ENCODE measurements around the gene PI4K2A. TPM values are rescaled to one million over a fixed set of nuclear protein-coding genes. Genes with fewer than 3 reads are reported as not detected.
A peak's percentile ranks its signal among the peaks of the same experiment; 100 is the strongest.

The PI4K2A gene
- polyA plus RNA-seq, 2 donors, result 11.5 to 19.9 TPM

DNA sequence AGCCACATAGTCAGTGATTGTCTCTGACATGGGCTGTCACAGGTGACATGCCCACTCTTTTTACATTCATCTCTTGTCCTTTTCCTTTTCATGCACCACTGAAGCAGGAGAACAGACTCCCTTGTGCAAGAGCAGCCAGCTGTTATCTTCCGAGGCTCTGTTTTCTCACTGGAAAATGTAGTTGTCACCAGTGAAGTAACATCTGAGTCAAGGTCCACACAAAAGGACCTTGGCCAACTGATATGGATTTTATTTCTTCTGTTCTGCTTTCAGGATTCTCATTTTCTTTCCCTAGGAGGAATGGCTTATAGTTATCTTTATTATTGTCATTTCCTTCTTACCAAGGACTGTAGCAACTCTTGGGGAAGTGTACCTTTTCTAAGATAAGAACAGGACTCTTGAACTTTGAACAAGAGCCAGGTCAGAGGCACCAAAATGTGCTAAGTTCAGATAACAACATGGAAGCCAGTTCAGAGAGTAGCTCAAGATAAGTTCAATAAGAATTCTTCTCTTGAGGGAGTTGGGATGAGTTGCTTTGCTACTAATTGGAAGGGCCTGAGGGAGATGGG, 23.9 kb downstream of the PI4K2A start:
- no peak overlapping the region for H3K27ac ChIP-seq (ENCODE audit: low read depth in 2 of 2, low read length in 1 of 2)
- H3K4me3 ChIP-seq (ENCODE audit: low read depth in 1 of 2, low read length in 2 of 2), result no peak overlapping the region
- H3K4me1 ChIP-seq (ENCODE audit: control insufficient read depth in 2 of 2, insufficient read depth in 2 of 2, low read length in 1 of 2), result no peaks in the 10 kb centered on the region
- peaks cover 0 to 10% of the 10 kb centered on the region in 2 donors for H3K36me3 ChIP-seq (ENCODE audit: control insufficient read depth in 2 of 2, insufficient read depth in 2 of 2, low read length in 1 of 2)
- no peaks in the 10 kb centered on the region for H3K27me3 ChIP-seq (ENCODE audit: control insufficient read depth in 1 of 2, insufficient read depth in 2 of 2, low read length in 2 of 2)
- whole genome bisulfite sequencing, 2 donors, result 76 to 88% methylated on average over 1 of the region's 1 CpG
- H3K9me3 ChIP-seq (ENCODE audit: control insufficient read depth in 2 of 2, insufficient read depth in 1 of 2, low read depth in 1 of 2, low read length in 1 of 2), result no peaks in the 10 kb centered on the region

DNA sequence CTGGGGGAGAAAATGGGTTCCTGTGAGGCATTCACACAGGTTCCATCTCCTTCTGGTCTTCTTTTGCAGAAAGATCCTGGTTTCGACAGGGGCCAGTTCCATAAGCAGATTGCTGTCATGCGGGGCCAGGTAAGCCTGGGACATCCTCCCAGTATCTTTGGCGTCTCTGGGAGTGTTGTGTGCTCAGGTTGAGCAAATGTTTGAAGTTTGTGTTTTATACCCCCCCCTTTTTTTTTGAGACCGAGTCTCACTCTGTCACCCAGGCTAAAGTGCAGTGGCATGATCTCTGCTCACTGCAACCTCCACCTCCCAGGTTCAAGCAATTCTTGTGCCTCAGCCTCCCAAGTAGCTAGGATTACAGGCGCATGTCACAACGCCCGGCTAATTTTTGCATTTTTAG, 26.5 kb downstream of the PI4K2A start:
- Histone ChIP-seq H3K36me3 (ENCODE audit: control insufficient read depth in 2 of 2, insufficient read depth in 2 of 2, low read length in 1 of 2) (peaks cover 0 to 13% of the 10 kb centered on the region in 2 donors), H3K4me1 (ENCODE audit: control insufficient read depth in 2 of 2, insufficient read depth in 2 of 2, low read length in 1 of 2) (no peaks in the 10 kb centered on the region), H3K4me3 (ENCODE audit: low read depth in 1 of 2, low read length in 2 of 2) (no peak overlapping the region), H3K9me3 (ENCODE audit: control insufficient read depth in 2 of 2, insufficient read depth in 1 of 2, low read depth in 1 of 2, low read length in 1 of 2) (no peaks in the 10 kb centered on the region), H3K27me3 (ENCODE audit: control insufficient read depth in 1 of 2, insufficient read depth in 2 of 2, low read length in 2 of 2) (no peaks in the 10 kb centered on the region), H3K27ac (ENCODE audit: low read depth in 2 of 2, low read length in 1 of 2) (no peak overlapping the region)
- WGBS, 2 donors, result 90 to 93% methylated on average over 7 of the region's 7 CpGs

DNA sequence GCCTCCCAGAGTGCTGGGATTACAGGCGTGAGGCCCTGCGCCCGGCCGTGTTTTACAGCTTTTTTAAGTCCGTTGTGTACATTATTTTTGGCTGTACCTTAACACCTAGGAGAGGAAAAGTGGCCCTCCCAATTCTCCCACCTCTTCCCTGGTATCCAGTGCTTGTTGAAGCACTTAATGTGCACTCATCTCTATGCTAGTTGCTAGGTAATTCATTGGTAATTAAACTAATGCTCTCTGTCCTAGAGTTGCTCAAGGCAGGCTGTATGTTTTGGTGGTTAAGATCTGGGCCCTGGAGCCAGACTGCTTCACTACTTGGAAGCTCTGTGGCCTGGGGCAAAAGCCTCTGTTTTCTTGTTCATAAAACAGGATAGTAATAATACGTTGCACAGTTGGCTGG, 27.0 kb downstream of the PI4K2A start:
- Histone ChIP-seq H3K9me3 (ENCODE audit: control insufficient read depth in 2 of 2, insufficient read depth in 1 of 2, low read depth in 1 of 2, low read length in 1 of 2) (no peaks in the 10 kb centered on the region), H3K4me1 (ENCODE audit: control insufficient read depth in 2 of 2, insufficient read depth in 2 of 2, low read length in 1 of 2) (no peaks in the 10 kb centered on the region), H3K27me3 (ENCODE audit: control insufficient read depth in 1 of 2, insufficient read depth in 2 of 2, low read length in 2 of 2) (no peaks in the 10 kb centered on the region), H3K27ac (ENCODE audit: low read depth in 2 of 2, low read length in 1 of 2) (no peak overlapping the region), H3K36me3 (ENCODE audit: control insufficient read depth in 2 of 2, insufficient read depth in 2 of 2, low read length in 1 of 2) (peaks cover 0 to 13% of the 10 kb centered on the region in 2 donors), H3K4me3 (ENCODE audit: low read depth in 1 of 2, low read length in 2 of 2) (no peak overlapping the region)
- WGBS, 2 donors, result 82 to 88% methylated on average over 6 of the region's 6 CpGs

DNA sequence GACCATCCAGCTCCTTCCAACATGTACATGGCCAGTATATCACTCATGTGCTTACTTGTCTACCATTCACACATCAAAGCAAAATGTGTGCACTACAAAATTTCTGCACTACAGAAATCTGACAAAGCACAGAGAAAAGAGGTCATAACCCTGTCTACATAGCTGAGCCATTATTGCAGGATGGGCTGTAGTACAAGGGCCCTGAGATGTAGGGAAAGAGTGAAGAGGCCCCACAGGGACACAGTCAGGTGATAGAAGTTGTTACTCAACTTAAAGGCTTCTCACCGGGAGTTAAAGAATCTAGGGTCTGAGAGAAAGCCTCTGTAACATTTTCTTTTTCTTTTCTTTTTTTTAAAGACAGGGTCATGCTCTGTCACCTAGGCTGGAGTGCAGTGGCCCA, 29.1 kb downstream of the PI4K2A start:
- WGBS, 2 donors, result 81 to 96% methylated on average over 1 of the region's 1 CpG
- Histone ChIP-seq H3K4me3 (ENCODE audit: low read depth in 1 of 2, low read length in 2 of 2) (no peak overlapping the region), H3K27ac (ENCODE audit: low read depth in 2 of 2, low read length in 1 of 2) (no peak overlapping the region), H3K9me3 (ENCODE audit: control insufficient read depth in 2 of 2, insufficient read depth in 1 of 2, low read depth in 1 of 2, low read length in 1 of 2) (no peaks in the 10 kb centered on the region), H3K27me3 (ENCODE audit: control insufficient read depth in 1 of 2, insufficient read depth in 2 of 2, low read length in 2 of 2) (no peaks in the 10 kb centered on the region), H3K36me3 (ENCODE audit: control insufficient read depth in 2 of 2, insufficient read depth in 2 of 2, low read length in 1 of 2) (peaks cover 2 to 21% of the 10 kb centered on the region in 2 donors), H3K4me1 (ENCODE audit: control insufficient read depth in 2 of 2, insufficient read depth in 2 of 2, low read length in 1 of 2) (no peaks in the 10 kb centered on the region)

DNA sequence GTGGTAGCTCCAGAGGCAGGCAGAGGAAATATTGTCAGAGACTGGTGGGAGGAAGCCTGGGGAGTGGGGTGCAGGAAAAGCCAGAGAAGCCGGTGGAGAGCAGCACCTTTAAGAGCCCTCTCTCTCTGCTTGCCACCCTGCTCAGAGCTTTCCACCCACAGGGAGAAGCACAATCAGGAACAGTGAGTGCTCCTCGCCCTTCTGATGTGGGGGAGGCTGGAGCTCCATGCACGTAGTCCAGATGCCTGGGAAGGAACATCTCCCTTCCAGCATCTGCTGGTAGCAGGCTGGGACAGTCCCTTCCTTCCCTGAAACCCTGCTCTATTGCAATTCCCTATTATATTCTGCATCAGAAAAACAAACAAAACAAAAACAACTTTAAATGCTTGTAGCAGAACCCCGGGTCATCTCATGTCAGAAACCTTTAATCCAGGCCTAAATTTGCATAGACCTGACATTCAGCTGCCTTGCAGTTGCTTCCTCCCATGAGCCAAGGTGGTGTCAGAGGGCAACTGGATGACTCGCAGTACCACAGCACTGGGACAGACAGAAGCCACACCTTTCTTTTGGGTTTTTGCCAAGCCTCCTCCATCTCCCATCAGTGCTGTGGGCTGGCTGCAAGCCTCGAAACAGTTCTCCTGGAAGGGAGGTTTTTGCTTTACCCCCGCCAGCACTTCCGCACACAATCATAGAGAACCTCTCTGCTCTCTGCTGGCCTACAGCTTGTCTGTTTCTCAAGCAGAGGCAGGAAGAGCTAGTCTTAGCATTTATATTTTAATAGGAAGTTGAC, 33.5 kb downstream of the PI4K2A start:
- H3K4me1 ChIP-seq (ENCODE audit: control insufficient read depth in 2 of 2, insufficient read depth in 2 of 2, low read length in 1 of 2), result no peaks in the 10 kb centered on the region
- H3K27ac ChIP-seq (ENCODE audit: low read depth in 2 of 2, low read length in 1 of 2), result no peak overlapping the region
- H3K36me3 ChIP-seq (ENCODE audit: control insufficient read depth in 2 of 2, insufficient read depth in 2 of 2, low read length in 1 of 2), result peaks cover 6 to 32% of the 10 kb centered on the region in 2 donors
- H3K4me3 ChIP-seq (ENCODE audit: low read depth in 1 of 2, low read length in 2 of 2), result no peak overlapping the region
- WGBS, 2 donors, result 72 to 73% methylated on average over 8 of the region's 8 CpGs
- no peaks in the 10 kb centered on the region for H3K27me3 ChIP-seq (ENCODE audit: control insufficient read depth in 1 of 2, insufficient read depth in 2 of 2, low read length in 2 of 2)
- H3K9me3 ChIP-seq (ENCODE audit: control insufficient read depth in 2 of 2, insufficient read depth in 1 of 2, low read depth in 1 of 2, low read length in 1 of 2), result no peaks in the 10 kb centered on the region

DNA sequence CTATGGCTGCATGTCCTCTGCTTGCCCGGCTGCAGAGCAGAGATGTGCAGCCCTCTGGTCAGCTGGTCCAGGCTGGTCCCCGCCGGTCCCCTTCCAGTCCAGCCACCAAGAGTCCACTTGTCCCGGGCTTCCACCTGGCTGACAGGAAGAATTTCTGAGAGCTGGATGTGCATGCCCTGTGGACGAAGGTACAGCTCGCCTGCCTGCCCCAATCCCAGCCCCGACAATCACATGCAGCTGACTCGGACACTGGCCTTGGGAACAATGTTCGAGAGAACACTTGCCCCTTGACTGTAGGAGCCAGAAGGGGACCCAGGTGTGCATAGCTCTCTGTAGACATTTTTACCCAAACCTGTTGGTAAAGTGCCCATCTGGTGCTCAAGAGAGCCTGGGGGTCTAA, 34.8 kb downstream of the PI4K2A start:
- no peaks in the 10 kb centered on the region for H3K27me3 ChIP-seq (ENCODE audit: control insufficient read depth in 1 of 2, insufficient read depth in 2 of 2, low read length in 2 of 2)
- no peaks in the 10 kb centered on the region for H3K4me1 ChIP-seq (ENCODE audit: control insufficient read depth in 2 of 2, insufficient read depth in 2 of 2, low read length in 1 of 2)
- WGBS, 2 donors, result 86 to 87% methylated on average over 9 of the region's 9 CpGs
- no peaks in the 10 kb centered on the region for H3K9me3 ChIP-seq (ENCODE audit: control insufficient read depth in 2 of 2, insufficient read depth in 1 of 2, low read depth in 1 of 2, low read length in 1 of 2)
- no peak overlapping the region for H3K27ac ChIP-seq (ENCODE audit: low read depth in 2 of 2, low read length in 1 of 2)
- H3K4me3 ChIP-seq (ENCODE audit: low read depth in 1 of 2, low read length in 2 of 2), result no peak overlapping the region
- peaks cover 6 to 31% of the 10 kb centered on the region in 2 donors for H3K36me3 ChIP-seq (ENCODE audit: control insufficient read depth in 2 of 2, insufficient read depth in 2 of 2, low read length in 1 of 2)

DNA sequence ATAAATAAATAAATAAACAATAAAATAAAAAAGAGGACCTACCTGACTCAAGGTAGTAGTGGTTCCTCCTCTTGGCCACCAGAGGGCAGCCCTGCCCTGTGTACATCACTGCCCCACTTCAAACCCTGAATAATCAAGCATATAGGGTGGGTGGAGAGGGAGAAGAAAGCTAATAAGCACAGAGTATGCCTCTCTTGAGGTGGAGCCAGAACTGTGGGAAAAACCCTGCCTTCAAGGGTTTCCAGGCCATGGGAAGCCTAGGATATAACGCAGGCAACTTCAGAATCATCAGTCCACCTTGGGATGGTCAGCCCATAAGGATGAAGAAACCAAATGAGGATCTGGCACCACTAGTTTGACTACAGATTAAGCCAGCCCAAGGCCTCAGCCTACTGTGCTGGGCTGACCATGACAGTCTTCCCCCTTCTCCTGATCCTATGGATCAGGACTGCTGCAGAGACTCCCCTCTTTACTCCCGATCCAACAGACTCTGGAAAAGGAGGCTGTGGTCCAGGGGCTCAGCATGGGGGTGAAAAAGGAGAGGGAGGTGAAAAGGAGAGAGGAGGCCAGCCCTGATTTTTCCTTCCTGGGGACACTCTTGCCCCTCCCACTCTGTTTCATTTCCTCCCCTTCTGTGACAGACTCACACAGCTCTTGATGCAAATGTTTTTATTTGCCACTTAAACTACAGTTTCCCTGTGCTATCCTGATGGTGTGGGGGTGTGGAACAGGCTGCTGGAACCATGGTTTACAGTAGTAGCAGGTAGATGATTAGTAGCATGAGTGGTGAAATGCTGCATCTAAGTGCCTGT, 36.5 kb downstream of the PI4K2A start:
- H3K9me3 ChIP-seq (ENCODE audit: control insufficient read depth in 2 of 2, insufficient read depth in 1 of 2, low read depth in 1 of 2, low read length in 1 of 2), result no peaks in the 10 kb centered on the region
- peaks cover 0 to under 1% of the 10 kb centered on the region in 2 donors for H3K4me1 ChIP-seq (ENCODE audit: control insufficient read depth in 2 of 2, insufficient read depth in 2 of 2, low read length in 1 of 2)
- H3K4me3 ChIP-seq (ENCODE audit: low read depth in 1 of 2, low read length in 2 of 2), result no peak overlapping the region
- H3K27ac ChIP-seq (ENCODE audit: low read depth in 2 of 2, low read length in 1 of 2), result peak overlapping the region in 1 of 2 donors; percentile 45
- 92 to 97% methylated on average over 2 of the region's 2 CpGs for WGBS, 2 donors
- H3K27me3 ChIP-seq (ENCODE audit: control insufficient read depth in 1 of 2, insufficient read depth in 2 of 2, low read length in 2 of 2), result no peaks in the 10 kb centered on the region
- peaks cover 6 to 31% of the 10 kb centered on the region in 2 donors for H3K36me3 ChIP-seq (ENCODE audit: control insufficient read depth in 2 of 2, insufficient read depth in 2 of 2, low read length in 1 of 2)

DNA sequence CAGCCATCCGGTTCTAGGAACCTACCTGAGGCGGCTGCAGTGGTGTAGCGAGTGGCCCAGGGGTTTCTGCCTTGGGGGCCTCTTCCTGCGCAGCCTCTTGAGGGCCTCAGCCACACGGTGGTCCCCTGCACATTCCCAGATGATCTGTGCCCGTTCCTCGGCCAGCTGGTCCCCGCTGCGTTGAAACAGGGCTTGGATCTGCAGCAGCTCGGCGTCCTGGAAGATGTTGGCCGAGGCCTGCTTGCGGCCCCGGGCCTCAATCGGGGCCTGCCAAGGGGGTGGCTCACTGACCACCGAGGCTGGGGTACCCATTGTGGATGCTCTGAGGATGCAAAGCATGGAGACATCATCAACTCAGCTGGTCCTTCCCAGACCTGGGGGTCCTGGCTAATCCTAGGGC, 39.1 kb downstream of the PI4K2A start:
- H3K27ac ChIP-seq (ENCODE audit: low read depth in 2 of 2, low read length in 1 of 2), result no peak overlapping the region
- peaks cover 4 to 8% of the 10 kb centered on the region in 2 donors for H3K4me1 ChIP-seq (ENCODE audit: control insufficient read depth in 2 of 2, insufficient read depth in 2 of 2, low read length in 1 of 2)
- WGBS, 2 donors, result 89 to 92% methylated on average over 16 of the region's 16 CpGs
- H3K9me3 ChIP-seq (ENCODE audit: control insufficient read depth in 2 of 2, insufficient read depth in 1 of 2, low read depth in 1 of 2, low read length in 1 of 2), result no peaks in the 10 kb centered on the region
- no peak overlapping the region for H3K4me3 ChIP-seq (ENCODE audit: low read depth in 1 of 2, low read length in 2 of 2)
- no peaks in the 10 kb centered on the region for H3K27me3 ChIP-seq (ENCODE audit: control insufficient read depth in 1 of 2, insufficient read depth in 2 of 2, low read length in 2 of 2)
- H3K36me3 ChIP-seq (ENCODE audit: control insufficient read depth in 2 of 2, insufficient read depth in 2 of 2, low read length in 1 of 2), result peaks cover 3 to 23% of the 10 kb centered on the region in 2 donors

DNA sequence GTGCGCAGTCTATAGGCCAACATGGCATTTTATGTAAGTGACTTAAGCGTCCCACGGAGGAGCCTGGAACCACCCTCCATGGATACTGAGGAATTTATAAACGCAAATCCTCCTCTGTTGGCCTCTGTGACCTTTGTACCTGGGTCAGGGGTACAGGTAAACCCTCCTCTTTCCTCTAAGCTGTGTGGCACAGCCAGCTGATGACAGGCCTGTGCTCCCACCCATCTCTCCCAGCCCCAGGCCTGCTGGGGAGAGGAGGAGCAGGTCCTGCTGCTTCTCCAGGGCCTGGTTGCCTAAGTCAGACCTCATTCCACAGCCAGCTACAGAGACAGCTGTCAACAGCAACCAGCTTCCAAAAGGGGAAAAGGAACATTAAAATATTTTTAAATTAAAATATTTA, 41.6 kb downstream of the PI4K2A start:
- Histone ChIP-seq H3K4me1 (ENCODE audit: control insufficient read depth in 2 of 2, insufficient read depth in 2 of 2, low read length in 1 of 2) (peaks cover 4 to 8% of the 10 kb centered on the region in 2 donors), H3K36me3 (ENCODE audit: control insufficient read depth in 2 of 2, insufficient read depth in 2 of 2, low read length in 1 of 2) (peaks cover 0 to 10% of the 10 kb centered on the region in 2 donors), H3K4me3 (ENCODE audit: low read depth in 1 of 2, low read length in 2 of 2) (no peak overlapping the region), H3K9me3 (ENCODE audit: control insufficient read depth in 2 of 2, insufficient read depth in 1 of 2, low read depth in 1 of 2, low read length in 1 of 2) (no peaks in the 10 kb centered on the region), H3K27me3 (ENCODE audit: control insufficient read depth in 1 of 2, insufficient read depth in 2 of 2, low read length in 2 of 2) (no peaks in the 10 kb centered on the region), H3K27ac (ENCODE audit: low read depth in 2 of 2, low read length in 1 of 2) (no peak overlapping the region)
- 72 to 82% methylated on average over 4 of the region's 4 CpGs for WGBS, 2 donors

All from esophagus (tissue), 2 donors.